Retinal pigment epithelial cell (primary cell): ENCODE measurements around the gene SUPT7L.

Experiments
- DNase-seq: peaks from one replicate; pipeline ENCODE4 v3.0.0-alpha.2; 2010; ENCODE audit warnings: low read depth
- H3K4me3 ChIP-seq: 2 replicates; pipeline ENCODE4 v1.5.1; 2011; ENCODE audit warnings: mild to moderate bottlenecking, low read length, control low read depth, moderate library complexity
- CTCF ChIP-seq: conservative IDR thresholded peaks from 2 replicates; pipeline ENCODE4 v1.5.1; 2011; ENCODE audit warnings: low read depth, low read length, control low read depth, inconsistent platforms

Gene SUPT7L, protein sequence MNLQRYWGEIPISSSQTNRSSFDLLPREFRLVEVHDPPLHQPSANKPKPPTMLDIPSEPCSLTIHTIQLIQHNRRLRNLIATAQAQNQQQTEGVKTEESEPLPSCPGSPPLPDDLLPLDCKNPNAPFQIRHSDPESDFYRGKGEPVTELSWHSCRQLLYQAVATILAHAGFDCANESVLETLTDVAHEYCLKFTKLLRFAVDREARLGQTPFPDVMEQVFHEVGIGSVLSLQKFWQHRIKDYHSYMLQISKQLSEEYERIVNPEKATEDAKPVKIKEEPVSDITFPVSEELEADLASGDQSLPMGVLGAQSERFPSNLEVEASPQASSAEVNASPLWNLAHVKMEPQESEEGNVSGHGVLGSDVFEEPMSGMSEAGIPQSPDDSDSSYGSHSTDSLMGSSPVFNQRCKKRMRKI

GRCh38 chr2:27663285-27664153 lies at the start of gene SUPT7L, which contains the start of gene SLC4A1AP:
Gene SUPT7L (minus strand): TSS chr2:27663614. CDS start chr2:27662192, 1,422 bp downstream.
Gene SLC4A1AP (plus strand): TSS chr2:27663889. CDS start chr2:27663915, 26 bp downstream.
- peak within 1 kb of the TSS; percentile 91 for H3K4me3 ChIP-seq
- TF ChIP-seq CTCF: no peak
- DNase-seq: peak; percentile 60

- TF ChIP-seq CTCF: no peak
- H3K4me3 ChIP-seq: no peak overlapping the region
- no peak for DNase-seq
Observed at GRCh38 chr2:27713201-27713600, 49.8 kb upstream of the SUPT7L start.

- no peak for TF ChIP-seq CTCF
- no peak for DNase-seq
- H3K4me3 ChIP-seq: no peak overlapping the region
Observed at GRCh38 chr2:27712522-27712921, 49.1 kb upstream of the SUPT7L start.

DNA sequence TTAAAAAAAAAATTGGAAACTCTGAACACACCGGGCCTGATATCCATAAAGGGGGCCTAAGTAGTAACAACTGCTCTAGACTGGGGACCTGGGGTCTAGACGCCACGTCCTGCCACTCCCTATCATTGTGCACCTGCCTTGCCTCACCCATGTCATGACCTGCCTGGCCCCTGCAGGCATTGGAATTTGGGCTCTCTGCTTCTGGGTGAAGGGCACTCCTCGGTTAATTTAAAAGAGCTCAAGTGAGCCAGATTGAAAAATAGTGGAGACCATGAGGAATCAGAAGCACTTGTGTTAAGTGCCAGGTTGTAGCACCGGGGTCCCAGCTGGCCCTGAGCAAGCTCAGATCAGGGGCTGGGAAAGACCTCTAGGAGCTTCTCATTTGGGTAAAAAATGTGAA lies 48.4 kb upstream of the SUPT7L start:
- no peak overlapping the region for H3K4me3 ChIP-seq
- DNase-seq: no peak
- TF ChIP-seq CTCF: no peak

DNA sequence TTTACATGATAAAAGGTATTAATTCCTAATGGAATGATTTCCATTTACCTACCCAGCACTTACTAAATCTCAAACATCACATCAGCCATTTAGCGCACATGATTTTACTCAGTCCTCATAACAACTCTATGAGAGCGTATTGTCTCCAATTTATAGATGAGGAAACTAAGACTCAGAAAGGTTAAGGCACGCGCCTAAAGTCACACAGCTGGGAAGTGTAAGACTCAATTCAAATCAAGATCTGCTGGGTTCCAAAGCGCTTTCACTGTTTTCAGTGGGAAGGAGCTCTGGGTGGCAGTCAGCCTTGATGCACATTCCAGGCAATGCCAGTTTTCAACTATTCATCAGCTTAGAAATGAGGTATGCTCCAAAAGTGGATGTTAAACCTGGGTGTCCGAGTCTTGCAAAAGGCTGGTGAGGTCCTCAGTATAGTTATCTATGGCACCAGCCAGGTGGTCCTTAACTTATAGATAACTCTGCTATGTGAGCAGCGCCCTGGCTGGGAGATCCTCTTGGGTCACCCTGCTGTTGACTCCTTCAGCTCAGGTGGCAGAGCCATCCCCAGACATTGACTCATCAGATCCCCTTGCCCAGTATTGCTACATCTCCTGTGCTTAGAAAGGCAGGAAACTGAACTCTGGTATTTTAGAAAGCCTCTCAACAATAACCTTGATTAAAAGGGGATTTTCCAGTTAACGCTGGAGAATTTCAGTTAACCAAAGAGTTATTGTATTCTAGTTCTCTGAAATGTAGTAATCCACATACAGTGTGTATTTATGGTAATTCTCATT lies 47.4 kb upstream of the SUPT7L start:
- DNase-seq: no peak
- no peak for TF ChIP-seq CTCF
- no peak overlapping the region for H3K4me3 ChIP-seq

GRCh38 chr2:27709960-27710575 lies 46.7 kb upstream of the SUPT7L start:
- TF ChIP-seq CTCF: no peak
- H3K4me3 ChIP-seq: no peak overlapping the region
- no peak for DNase-seq
